CD4-positive, alpha-beta T cell treated with Interleukin-17A for 4 hours (primary cell): ENCODE data around the gene BMP8B.

Experiments used
- DNase-seq: peaks from one replicate; pipeline ENCODE4 v3.0.0-alpha.2; 2020; ENCODE audit warnings: mixed read lengths

The BMP8B gene

DNA sequence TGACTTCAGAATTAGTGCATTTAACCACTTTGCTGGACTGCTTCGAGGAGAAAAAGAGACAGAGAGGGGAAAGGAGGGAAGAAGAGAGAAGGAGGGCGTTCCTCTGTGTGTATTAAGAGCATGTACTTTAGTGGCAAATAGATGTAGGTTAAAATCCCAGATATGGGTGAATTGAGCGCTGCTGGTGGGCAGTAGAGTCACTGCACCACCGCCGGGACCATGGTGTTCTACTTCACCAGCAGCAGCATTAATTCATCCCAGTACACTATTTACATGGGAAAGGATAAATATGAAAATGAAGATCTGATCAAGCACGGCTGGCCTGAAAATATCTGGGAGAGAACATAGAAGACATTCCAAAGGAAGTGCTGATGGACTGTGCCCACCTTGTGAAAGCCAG is 70.9 kb downstream of the BMP8B start:
- DNase-seq = no peak

DNA sequence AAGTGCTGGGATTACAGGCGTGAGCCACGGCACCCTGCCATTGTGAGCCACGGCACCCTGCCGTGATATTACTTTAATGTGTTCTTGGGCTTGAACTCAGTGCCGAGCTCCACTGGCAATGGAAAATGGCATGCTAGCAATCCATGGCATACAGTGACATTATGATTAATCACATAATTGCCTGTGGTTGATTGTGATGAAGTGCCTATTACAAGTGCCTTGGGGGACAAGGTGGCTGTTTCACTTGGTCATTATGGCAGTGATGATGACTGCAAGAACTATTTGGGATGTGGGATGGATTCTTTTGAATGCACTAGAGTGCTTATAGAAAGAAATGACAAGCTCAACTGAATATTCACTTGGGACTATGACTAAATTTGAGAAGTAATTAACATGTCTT is 75.1 kb downstream of the BMP8B start:
- DNase-seq = no peak

DNA sequence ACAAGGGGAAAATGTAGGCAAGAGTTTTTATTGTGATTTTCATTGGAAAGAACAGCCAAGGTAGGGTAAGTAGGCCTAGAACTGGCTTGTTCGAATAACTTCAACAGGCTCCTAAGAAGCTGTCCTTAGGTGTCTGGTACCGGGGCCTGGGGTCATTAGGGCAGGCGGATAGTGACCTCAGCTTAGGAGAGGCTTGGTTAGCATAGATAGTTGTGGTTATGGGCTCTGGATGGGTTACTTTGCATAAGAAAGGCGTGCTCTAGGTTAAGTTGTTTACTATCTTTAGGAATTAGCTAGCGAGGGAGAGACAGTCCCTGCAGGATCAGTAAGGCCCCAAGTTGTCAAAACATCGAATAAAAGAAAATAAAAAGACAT is 76.7 kb downstream of the BMP8B start:
- DNase-seq = no peak

DNA sequence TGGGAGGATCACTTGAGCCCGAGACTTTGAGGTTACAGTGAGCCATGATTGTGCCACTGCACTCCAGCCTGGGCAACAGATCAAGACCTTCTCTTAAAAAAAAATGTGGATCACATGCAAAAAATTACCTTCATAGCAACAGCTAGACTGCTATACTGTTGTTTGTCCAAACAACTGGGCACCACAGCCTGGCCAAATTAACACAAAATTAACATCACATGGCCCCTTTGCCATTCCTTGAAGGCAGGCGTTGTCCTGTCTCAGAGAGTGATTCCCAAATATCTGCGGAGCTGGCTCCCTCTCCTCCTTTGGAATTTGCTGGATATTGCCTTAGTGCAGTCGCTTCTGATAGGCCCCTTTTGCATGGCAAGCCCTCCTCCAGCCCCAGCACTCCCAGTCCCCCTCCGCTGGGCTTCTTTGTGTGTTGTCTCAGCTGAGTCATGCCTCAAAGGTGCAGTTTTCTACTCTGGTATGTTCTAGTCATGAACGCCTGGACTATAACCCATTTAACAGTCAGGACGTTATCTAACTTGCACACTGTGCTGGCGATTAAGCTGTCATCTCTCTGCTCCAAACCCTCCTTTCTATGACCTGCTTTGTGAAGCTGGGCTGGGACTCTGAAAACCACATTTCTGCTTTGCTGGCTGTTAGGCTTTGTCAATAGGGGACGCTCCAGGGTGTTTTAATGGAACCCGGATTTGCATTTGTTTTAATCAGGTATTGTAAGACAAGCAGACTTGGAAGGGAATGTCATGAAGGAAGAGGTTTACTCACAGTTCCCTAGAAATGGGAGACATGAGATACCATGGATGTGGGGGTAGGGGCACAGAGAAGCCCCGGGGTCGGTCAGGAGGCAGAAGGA is 77.3 kb downstream of the BMP8B start:
- no peak for DNase-seq

DNA sequence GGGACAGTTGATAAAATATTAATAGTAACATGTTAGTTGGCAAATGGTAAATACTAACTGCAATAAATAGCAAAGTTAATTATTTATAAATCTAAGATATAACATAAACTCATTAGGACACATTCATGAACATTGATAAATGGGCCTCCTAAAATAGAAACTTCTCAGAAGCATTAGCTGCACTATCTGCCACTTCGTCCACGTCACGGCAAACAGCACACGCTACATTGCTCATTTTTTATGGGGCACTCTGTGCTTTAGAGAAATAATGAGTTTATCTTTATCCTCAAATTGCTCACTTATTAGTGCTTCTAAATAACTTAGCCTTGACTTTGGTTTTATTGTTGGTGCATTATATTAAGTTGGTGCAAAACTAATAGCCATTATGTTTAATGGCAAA is 81.2 kb downstream of the BMP8B start:
- no peak for DNase-seq
